HCT116 (cell line): ENCODE measurements around the gene C2CD2. TPM values are rescaled to one million over a fixed set of nuclear protein-coding genes. Genes with fewer than 3 reads are reported as not detected.

Source experiments
- ATAC-seq: fragments of 200-7000 bp; cut with Tn5 transposase; 2 replicates; pipeline ENCODE4 v1.9.1; 2020; ENCODE audit warnings: mild to moderate bottlenecking, moderate library complexity
- BruUV-seq: library from RNA; stranded (reverse); fragments of 400-500 nt; replicated peaks from 2 replicates; lab custom pipeline; 2021; lab: Mats Ljungman, UMichigan
- CTCF ChIA-PET: fragments of 300-600 bp; sonication (Branson Sonifier 250); formaldehyde crosslinking; loops from one replicate; lab custom pipeline; 2021; ENCODE audit warnings: antibody characterized with exemption; lab: Charles Lee
- POLR2A ChIA-PET: fragments of 300-600, 350-600 bp; sonication (Branson Sonifier 250); formaldehyde crosslinking; loops from one replicate; lab custom pipeline; 2021; ENCODE audit warnings: antibody characterized with exemption; lab: Charles Lee
- RAD21 ChIA-PET, 2 experiments: fragments of 300-600 bp; sonication (Branson Sonifier 250); formaldehyde crosslinking; loops; one replicate each; lab custom pipeline; 2023; ENCODE audit warnings: low total read pairs in 2 of 2; ENCODE audit not compliant: uncharacterized antibody in 2 of 2, unreplicated experiment in 2 of 2, low non-redundant PET in 1 of 2; lab: Charles Lee
- DNase-seq: peaks from one replicate; pipeline ENCODE4 v3.0.0-alpha.2; 2010; ENCODE audit warnings: low read depth, low spot score
- H2AFZ ChIP-seq: fragments of 200-600 bp; shearing (Covaris generic), sonication (generic); 2 replicates; pipeline ENCODE4 v1.6.1; 2017; ENCODE audit warnings: low read depth, mixed run types, mixed read lengths, antibody characterized with exemption, low read length; ENCODE audit not compliant: poor library complexity, severe bottlenecking
- H3K27ac ChIP-seq: 2 replicates; pipeline ENCODE4 v1.5.1; 2012; ENCODE audit warnings: low read depth, low read length
- H3K27me3 ChIP-seq: fragments of 200-600 bp; sonication (generic); 2 replicates; pipeline ENCODE4 v1.6.1; 2016; ENCODE audit warnings: mixed run types, low read length, mixed read lengths; ENCODE audit not compliant: insufficient read depth
- H3K36me3 ChIP-seq, 2 experiments: fragments of 200-500 bp in 1 of 2; fragments of 200-600 bp in 1 of 2; sonication (Bioruptor generic) in 1 of 2; sonication (generic) in 1 of 2; 2 replicates each; pipeline versions ENCODE4 v1.5.1 to v1.6.1; 2014 to 2016; ENCODE audit warnings: low read length in 2 of 2, inconsistent platforms in 1 of 2, mixed read lengths in 1 of 2, mixed run types in 1 of 2; ENCODE audit not compliant: insufficient read depth in 2 of 2, control insufficient read depth in 1 of 2
- H3K4me1 ChIP-seq, 2 experiments: fragments of 200-600 bp in 1 of 2; sonication (generic) in 1 of 2; 2 replicates each; pipeline versions ENCODE4 v1.5.1 to v1.6.1; 2012 to 2017; ENCODE audit warnings: low read length in 2 of 2, inconsistent platforms in 1 of 2, mild to moderate bottlenecking in 1 of 2, mixed read lengths in 1 of 2, mixed run types in 1 of 2, moderate library complexity in 1 of 2; ENCODE audit not compliant: insufficient read depth in 2 of 2, control insufficient read depth in 1 of 2
- H3K4me2 ChIP-seq: fragments of 200-600 bp; sonication (generic); 2 replicates; pipeline ENCODE4 v1.6.1; 2017; ENCODE audit warnings: mixed run types, low read length, mixed read lengths
- H3K4me3 ChIP-seq, 2 experiments: fragments of 200-600 bp in 1 of 2; sonication (generic) in 1 of 2; replicated peaks in 1 of 2; 2 replicates each; pipeline ENCODE4 v1.5.1; 2011 to 2016; ENCODE audit warnings: low read length in 2 of 2, control low read depth in 1 of 2, low read depth in 1 of 2, mild to moderate bottlenecking in 1 of 2, mixed read lengths in 1 of 2, mixed run types in 1 of 2
- H3K79me2 ChIP-seq: fragments of 200-600 bp; sonication (generic); 2 replicates; pipeline ENCODE4 v1.6.1; 2017; ENCODE audit warnings: mild to moderate bottlenecking, mixed run types, low read length, moderate library complexity, mixed read lengths; ENCODE audit not compliant: insufficient read depth
- H3K9ac ChIP-seq: fragments of 200-600 bp; sonication (generic); 2 replicates; pipeline ENCODE4 v1.6.1; 2016; ENCODE audit warnings: low read length, mixed read lengths
- H3K9me2 ChIP-seq: fragments of 200-600 bp; sonication (generic), shearing (Covaris generic); 2 replicates; pipeline ENCODE4 v1.6.1; 2017; ENCODE audit warnings: mixed run types, mild to moderate bottlenecking, moderate library complexity; ENCODE audit not compliant: insufficient read depth
- H3K9me3 ChIP-seq, 2 experiments: fragments of 200-500 bp in 1 of 2; fragments of 200-600 bp in 1 of 2; sonication (Bioruptor generic) in 1 of 2; sonication (generic) in 1 of 2; 2 replicates each; pipeline ENCODE4 v1.6.1; 2014 to 2017; ENCODE audit warnings: low read length in 2 of 2, mixed read lengths in 2 of 2, inconsistent platforms in 1 of 2, low read depth in 1 of 2, mild to moderate bottlenecking in 1 of 2, mixed run types in 1 of 2, moderate library complexity in 1 of 2; ENCODE audit not compliant: control insufficient read depth in 1 of 2, insufficient read depth in 1 of 2
- H4K20me1 ChIP-seq: fragments of 200-600 bp; sonication (generic), shearing (Covaris generic); 2 replicates; pipeline ENCODE4 v1.6.1; 2017; ENCODE audit warnings: mixed run types, mild to moderate bottlenecking, moderate library complexity; ENCODE audit not compliant: insufficient read depth
- CBX3 ChIP-seq: IDR thresholded peaks from 2 replicates; pipeline ENCODE4 v1.6.1; 2012; ENCODE audit warnings: low read depth
- ELF1 ChIP-seq: IDR thresholded peaks from 2 replicates; pipeline ENCODE4 v1.6.1; 2012; ENCODE audit warnings: low read depth, borderline replicate concordance
- EZH2 ChIP-seq: fragments of 200-600 bp; sonication (generic); IDR thresholded peaks from 2 replicates; pipeline ENCODE4 v1.6.1; 2017; ENCODE audit warnings: antibody characterized with exemption, mixed run types
- EZH2phosphoT487 ChIP-seq: fragments of 200-600 bp; IDR thresholded peaks from 2 replicates; pipeline ENCODE4 v1.6.1; 2018; ENCODE audit warnings: antibody characterized with exemption, borderline replicate concordance
- JUND ChIP-seq: IDR thresholded peaks from 2 replicates; pipeline ENCODE4 v1.6.1; 2012
- POLR2A ChIP-seq: IDR thresholded peaks from 2 replicates; pipeline ENCODE4 v1.7.0; 2011; ENCODE audit warnings: borderline replicate concordance; ENCODE audit not compliant: insufficient read depth, insufficient read length; ENCODE audit errors: extremely low read depth
- RAD21 ChIP-seq: IDR thresholded peaks from 2 replicates; pipeline ENCODE4 v1.6.1; 2012; ENCODE audit warnings: low read depth, mild to moderate bottlenecking
- SIN3A ChIP-seq: IDR thresholded peaks from 2 replicates; pipeline ENCODE4 v1.6.1; 2012; ENCODE audit warnings: low read depth
- SP1 ChIP-seq: IDR thresholded peaks from 2 replicates; pipeline ENCODE4 v1.6.1; 2012; ENCODE audit warnings: low read depth
- TCF7L2 ChIP-seq: IDR thresholded peaks from 2 replicates; pipeline ENCODE4 v1.7.0; 2011; ENCODE audit warnings: borderline replicate concordance, inconsistent platforms; ENCODE audit not compliant: insufficient read depth, insufficient read length; ENCODE audit errors: extremely low read depth
- YY1 ChIP-seq: IDR thresholded peaks from 2 replicates; pipeline ENCODE4 v1.6.1; 2011; ENCODE audit warnings: low read length, low read depth, moderate library complexity, mild to moderate bottlenecking; ENCODE audit not compliant: insufficient replicate concordance; ENCODE audit errors: extremely low read depth
- ZBTB33 ChIP-seq: IDR thresholded peaks from 2 replicates; pipeline ENCODE4 v1.6.1; 2011; ENCODE audit warnings: mild to moderate bottlenecking, low read length, moderate library complexity; ENCODE audit not compliant: insufficient replicate concordance; ENCODE audit errors: extremely low read depth
- ZFX ChIP-seq: fragments of 450-650 bp; IDR thresholded peaks from 2 replicates; pipeline ENCODE4 v1.6.1; 2017
- ZNF274 ChIP-seq: fragments of 200-500 bp; sonication (Bioruptor generic); IDR thresholded peaks from 2 replicates; pipeline ENCODE4 v1.6.1; 2014; ENCODE audit warnings: mild to moderate bottlenecking, low read depth, low read length, inconsistent platforms
- intact Hi-C: fragments of 100-400 bp; cut with micrococcal nuclease; formaldehyde crosslinking; loops from 2 replicates; pipeline ENCODE4 v1.10.0; 2022
- total RNA-seq: library from RNA; stranded (reverse); gene quantifications from one replicate; pipeline ENCODE4 v1.2.1, GENCODE V29; 2021; ENCODE audit not compliant: unreplicated experiment
- TF ChIP-seq, protein P1 (sequence below), 3 experiments: fragments of 200-600 bp in 1 of 3; sonication (generic) in 1 of 3; IDR thresholded peaks in 2 of 3; conservative IDR thresholded peaks in 1 of 3; 2 replicates each; pipeline ENCODE4 v1.5.1; 2012 to 2017; ENCODE audit warnings: low read depth in 2 of 3, low read length in 2 of 3, antibody characterized with exemption in 1 of 3, borderline replicate concordance in 1 of 3, control low read depth in 1 of 3, mild to moderate bottlenecking in 1 of 3, mixed read lengths in 1 of 3, mixed run types in 1 of 3, moderate library complexity in 1 of 3; ENCODE audit not compliant: insufficient read depth in 1 of 3
- TF ChIP-seq, protein P2 (sequence below): IDR thresholded peaks from 2 replicates; pipeline ENCODE4 v1.6.1; 2012
- TF ChIP-seq, protein P3 (sequence below): IDR thresholded peaks from 2 replicates; pipeline ENCODE4 v1.6.1; 2012

Gene C2CD2
- total RNA-seq, 1 experiment from 2014 or later = 22.0 TPM

- H2AFZ ChIP-seq = no peak overlapping the region
- no peaks in the 10 kb centered on the region for H3K4me1 ChIP-seq
- no peaks in the 10 kb centered on the region for H3K27me3 ChIP-seq
- no peak overlapping the region for H3K4me2 ChIP-seq
- H3K27ac ChIP-seq = no peak overlapping the region
- BruUV-seq = no TSS peak
- ChIA-PET CTCF (interaction anchor here (0.7 kb wide), 1 partner anchor 13 kb away, joined by 3 read pairs; no protein-coding TSS in a partner anchor), POLR2A (no interaction called here), RAD21 (no interaction called here)
- DNase-seq = no peak
- intact Hi-C loops = no loop called here
- no peak overlapping the region for H3K9ac ChIP-seq
- no peaks in the 10 kb centered on the region for H3K9me3 ChIP-seq
- H3K4me3 ChIP-seq = no peak overlapping the region
- H3K36me3 ChIP-seq = no peaks in the 10 kb centered on the region
- no peaks in the 10 kb centered on the region for H3K79me2 ChIP-seq
- ATAC-seq = no peak
- TF ChIP-seq ZBTB33 (no peak), ELF1 (no peak), CBX3 (no peak), EZH2 (no peak), RAD21 (no peak), SIN3A (no peak), YY1 (no peak), EZH2phosphoT487 (no peak), ZFX (no peak), POLR2A (no peak), JUND (no peak), TCF7L2 (no peak), ZNF274 (no peak), SP1 (no peak)
- TF ChIP-seq, protein P1, sequence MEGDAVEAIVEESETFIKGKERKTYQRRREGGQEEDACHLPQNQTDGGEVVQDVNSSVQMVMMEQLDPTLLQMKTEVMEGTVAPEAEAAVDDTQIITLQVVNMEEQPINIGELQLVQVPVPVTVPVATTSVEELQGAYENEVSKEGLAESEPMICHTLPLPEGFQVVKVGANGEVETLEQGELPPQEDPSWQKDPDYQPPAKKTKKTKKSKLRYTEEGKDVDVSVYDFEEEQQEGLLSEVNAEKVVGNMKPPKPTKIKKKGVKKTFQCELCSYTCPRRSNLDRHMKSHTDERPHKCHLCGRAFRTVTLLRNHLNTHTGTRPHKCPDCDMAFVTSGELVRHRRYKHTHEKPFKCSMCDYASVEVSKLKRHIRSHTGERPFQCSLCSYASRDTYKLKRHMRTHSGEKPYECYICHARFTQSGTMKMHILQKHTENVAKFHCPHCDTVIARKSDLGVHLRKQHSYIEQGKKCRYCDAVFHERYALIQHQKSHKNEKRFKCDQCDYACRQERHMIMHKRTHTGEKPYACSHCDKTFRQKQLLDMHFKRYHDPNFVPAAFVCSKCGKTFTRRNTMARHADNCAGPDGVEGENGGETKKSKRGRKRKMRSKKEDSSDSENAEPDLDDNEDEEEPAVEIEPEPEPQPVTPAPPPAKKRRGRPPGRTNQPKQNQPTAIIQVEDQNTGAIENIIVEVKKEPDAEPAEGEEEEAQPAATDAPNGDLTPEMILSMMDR (IDR thresholded peaks at IDR 0.05 in 2 of 3, conservative IDR thresholded peaks at IDR 0.05 in 1 of 3; ENCODE audit: borderline replicate concordance in 1 of 3, insufficient read depth in 1 of 3, low read depth in 2 of 3, low read length in 2 of 3) = no peak
- TF ChIP-seq, protein P2, sequence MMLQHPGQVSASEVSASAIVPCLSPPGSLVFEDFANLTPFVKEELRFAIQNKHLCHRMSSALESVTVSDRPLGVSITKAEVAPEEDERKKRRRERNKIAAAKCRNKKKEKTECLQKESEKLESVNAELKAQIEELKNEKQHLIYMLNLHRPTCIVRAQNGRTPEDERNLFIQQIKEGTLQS = no peak
- TF ChIP-seq, protein P3, sequence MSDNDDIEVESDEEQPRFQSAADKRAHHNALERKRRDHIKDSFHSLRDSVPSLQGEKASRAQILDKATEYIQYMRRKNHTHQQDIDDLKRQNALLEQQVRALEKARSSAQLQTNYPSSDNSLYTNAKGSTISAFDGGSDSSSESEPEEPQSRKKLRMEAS = no peak
- H4K20me1 ChIP-seq = no peaks in the 10 kb centered on the region
- H3K9me2 ChIP-seq = no peaks in the 10 kb centered on the region
These were observed 17.2 kb upstream of the C2CD2 start for GRCh38 chr21:41970751-41971653.
